Colonic mucosa (tissue), 4 donors: Measurements from ENCODE around the gene ROBO1. TPM values are rescaled to one million over a fixed set of nuclear protein-coding genes. Genes with fewer than 3 reads are reported as not detected.

Experiments used
- DNase-seq: peaks from one replicate; pipeline ENCODE4 v3.0.0-alpha.2; 2020
- H3K27ac ChIP-seq: fragments of 200-600 bp; one replicate; pipeline ENCODE4 v1.8.0; 2021
- H3K27me3 ChIP-seq: fragments of 200-600 bp; one replicate; pipeline ENCODE4 v1.8.0; 2021
- H3K36me3 ChIP-seq: fragments of 200-600 bp; one replicate; pipeline ENCODE4 v1.8.0; 2021
- H3K4me1 ChIP-seq: fragments of 200-600 bp; one replicate; pipeline ENCODE4 v1.8.0; 2021; ENCODE audit warnings: mild to moderate bottlenecking
- H3K4me3 ChIP-seq: fragments of 200-600 bp; one replicate; pipeline ENCODE4 v1.8.0; 2021
- H3K9ac ChIP-seq, 2 donors: one replicate each; pipeline ENCODE4 v1.7.0; 2013; ENCODE audit warnings: control low read depth in 2 of 2, low read depth in 2 of 2, low read length in 2 of 2
- H3K9me3 ChIP-seq: fragments of 200-600 bp; one replicate; pipeline ENCODE4 v1.8.0; 2021
- CTCF ChIP-seq: fragments of 200-600 bp; IDR thresholded peaks from one replicate; pipeline ENCODE4 v1.8.0; 2022; ENCODE audit warnings: antibody characterized with exemption, mild to moderate bottlenecking
- intact Hi-C: fragments of 100-400 bp; cut with DNase I; formaldehyde crosslinking; loops from one replicate; pipeline ENCODE4 v1.14.1; 2022
- total RNA-seq, 2 donors: library from RNA; stranded (reverse); fragmentation: NEBNext Ultra II Directional in 1 of 2; extraction: Animal tissue kit (Norgen Biotek cat#: 25700) in 1 of 2; gene quantifications; one replicate each; pipeline ENCODE4 v1.2.1, GENCODE V29; 2021
- donor health status: healthy.
- donor health status: DM: no; HTN: no; CAD: no.
- donor health status: DM: no; HTN: no; CAD: no.

The ROBO1 gene
- total RNA-seq, 2 donors from 2014 or later: 8.1 to 9.4 TPM

DNA sequence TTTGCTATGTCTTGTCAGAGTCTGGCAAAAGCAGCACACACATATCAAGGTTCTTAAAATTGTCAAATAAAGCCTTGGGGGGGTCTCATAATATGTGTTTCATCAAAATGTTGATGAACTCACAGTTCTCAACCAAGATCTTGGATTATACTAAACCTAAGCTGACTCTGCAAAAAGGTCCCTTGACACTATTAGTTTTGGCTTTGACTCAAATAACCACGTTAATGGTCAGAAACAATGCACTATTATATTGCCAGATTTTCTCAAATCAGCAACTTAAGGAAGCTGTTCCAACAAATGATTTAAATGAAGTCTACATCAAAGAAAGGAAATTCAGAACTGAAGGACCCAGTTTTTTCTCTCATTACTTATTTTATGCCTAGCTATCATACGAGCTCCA is 1063.9 kb downstream of the ROBO1 start:
- DNase-seq: no peak
- Histone ChIP-seq H3K9ac (no peak overlapping the region), H3K4me3 (no peak overlapping the region), H3K36me3 (no peaks in the 10 kb centered on the region), H3K4me1 (no peaks in the 10 kb centered on the region), H3K9me3 (no peaks in the 10 kb centered on the region), H3K27me3 (no peaks in the 10 kb centered on the region), H3K27ac (no peak overlapping the region)
- TF ChIP-seq CTCF: no peak
- intact Hi-C loops: no loop called here

GRCh38 chr3:78701537-78701936 is 1066.3 kb downstream of the ROBO1 start:
- no peak for TF ChIP-seq CTCF
- H3K27ac ChIP-seq: no peak overlapping the region
- no peaks in the 10 kb centered on the region for H3K36me3 ChIP-seq
- H3K4me1 ChIP-seq: no peaks in the 10 kb centered on the region
- intact Hi-C loops: no loop called here
- no peak for DNase-seq
- H3K27me3 ChIP-seq: no peaks in the 10 kb centered on the region
- H3K9ac ChIP-seq: no peak overlapping the region
- H3K9me3 ChIP-seq: no peaks in the 10 kb centered on the region
- H3K4me3 ChIP-seq: no peak overlapping the region

DNA sequence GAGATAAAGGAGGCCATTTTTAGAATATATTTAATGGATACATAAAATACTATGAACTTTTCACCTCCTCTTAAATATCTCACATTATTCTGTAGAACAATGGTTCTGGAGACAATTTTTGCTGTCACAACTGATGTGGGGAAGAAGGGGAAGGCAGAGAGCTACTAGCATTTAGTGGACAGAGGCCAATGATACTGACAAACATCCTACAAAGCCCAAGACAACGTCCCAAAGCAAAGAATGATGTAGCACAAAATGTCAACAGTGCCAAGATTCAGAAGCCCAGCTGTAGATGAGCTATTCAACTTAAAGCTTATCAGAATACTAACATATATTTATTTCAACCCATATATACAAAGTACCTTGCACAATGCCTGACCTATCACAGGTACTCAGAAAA is 1069.4 kb downstream of the ROBO1 start:
- intact Hi-C loops: no loop called here
- no peak overlapping the region for H3K27ac ChIP-seq
- H3K9ac ChIP-seq: no peak overlapping the region
- DNase-seq: no peak
- H3K4me3 ChIP-seq: no peak overlapping the region
- no peaks in the 10 kb centered on the region for H3K4me1 ChIP-seq
- H3K27me3 ChIP-seq: no peaks in the 10 kb centered on the region
- no peaks in the 10 kb centered on the region for H3K9me3 ChIP-seq
- H3K36me3 ChIP-seq: no peaks in the 10 kb centered on the region
- TF ChIP-seq CTCF: no peak

GRCh38 chr3:78697426-78697825 is 1070.4 kb downstream of the ROBO1 start:
- no peak for DNase-seq
- no peak for TF ChIP-seq CTCF
- Histone ChIP-seq H3K4me3 (no peak overlapping the region), H3K27me3 (no peaks in the 10 kb centered on the region), H3K9me3 (no peaks in the 10 kb centered on the region), H3K27ac (no peak overlapping the region), H3K9ac (no peak overlapping the region), H3K4me1 (no peaks in the 10 kb centered on the region), H3K36me3 (no peaks in the 10 kb centered on the region)
- intact Hi-C loops: no loop called here

DNA sequence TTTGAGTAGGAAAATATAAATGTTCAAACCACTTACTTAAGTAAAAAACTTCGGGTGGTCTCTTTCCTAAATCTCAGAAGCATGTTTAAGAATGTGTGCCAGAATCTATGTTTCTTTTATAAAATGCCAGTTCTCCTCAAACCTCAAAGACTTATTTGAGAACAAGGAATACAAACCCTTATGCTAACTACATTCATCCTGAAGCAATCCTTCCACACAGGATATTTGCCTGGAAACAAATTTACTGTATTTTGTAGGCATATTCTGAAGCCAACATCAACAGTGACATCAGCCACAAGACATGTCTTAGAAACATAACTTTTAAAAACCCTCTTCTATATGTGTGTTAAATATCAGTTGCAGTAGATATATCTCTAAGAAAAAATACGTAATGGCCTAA is 1077.0 kb downstream of the ROBO1 start:
- no peaks in the 10 kb centered on the region for H3K36me3 ChIP-seq
- no peaks in the 10 kb centered on the region for H3K27me3 ChIP-seq
- DNase-seq: no peak
- no peak for TF ChIP-seq CTCF
- H3K9me3 ChIP-seq: no peaks in the 10 kb centered on the region
- intact Hi-C loops: no loop called here
- H3K4me3 ChIP-seq: no peak overlapping the region
- no peaks in the 10 kb centered on the region for H3K4me1 ChIP-seq
- no peak overlapping the region for H3K9ac ChIP-seq
- no peak overlapping the region for H3K27ac ChIP-seq

- no peak for TF ChIP-seq CTCF
- Histone ChIP-seq H3K4me1 (no peaks in the 10 kb centered on the region), H3K9ac (no peak overlapping the region), H3K9me3 (no peaks in the 10 kb centered on the region), H3K27ac (no peak overlapping the region), H3K27me3 (no peaks in the 10 kb centered on the region), H3K4me3 (no peak overlapping the region), H3K36me3 (no peaks in the 10 kb centered on the region)
- DNase-seq: no peak
- intact Hi-C loops: no loop called here
These were observed 1078.4 kb downstream of the ROBO1 start for GRCh38 chr3:78689378-78689777.
